Erythroblast (primary cell): ENCODE measurements around the gene RARA.

Source experiments
- DNase-seq, 2 experiments: peaks; one replicate each; lab custom pipeline; 2025; lab: John Stamatoyannopoulos, UW
- GATA1 ChIP-seq: IDR thresholded peaks from 2 replicates; pipeline ENCODE4 v1.6.1; 2011; ENCODE audit warnings: low read depth, mild to moderate bottlenecking, control low read depth, low read length, moderate library complexity
- POLR2A ChIP-seq: IDR thresholded peaks from 2 replicates; pipeline ENCODE4 v1.6.1; 2011; ENCODE audit warnings: mild to moderate bottlenecking, low read length

RARA gene

DNA sequence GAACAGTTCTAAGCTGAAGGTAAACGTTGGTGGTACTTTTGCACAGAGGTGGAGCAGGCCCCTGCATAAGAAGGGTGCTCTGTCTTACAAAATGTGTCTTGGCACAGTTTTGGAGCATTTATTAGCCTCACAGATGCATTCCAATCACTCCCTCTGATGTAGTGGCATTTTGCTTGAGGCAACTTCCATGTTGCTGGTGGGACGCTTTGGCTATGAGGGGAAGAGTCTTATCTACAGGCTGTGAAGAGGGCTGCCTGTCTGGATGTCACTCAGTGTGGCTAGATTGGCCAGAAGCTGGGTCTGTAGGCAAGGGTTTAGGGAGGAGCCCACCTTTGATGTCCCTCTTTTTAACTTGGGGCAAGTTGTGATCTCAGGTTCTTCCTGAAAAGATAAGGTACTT is 2.6 kb upstream of the RARA start:
- peak; percentile 15 for TF ChIP-seq POLR2A
- no peak for TF ChIP-seq GATA1
- DNase-seq: peak; percentile 39 to 40

DNA sequence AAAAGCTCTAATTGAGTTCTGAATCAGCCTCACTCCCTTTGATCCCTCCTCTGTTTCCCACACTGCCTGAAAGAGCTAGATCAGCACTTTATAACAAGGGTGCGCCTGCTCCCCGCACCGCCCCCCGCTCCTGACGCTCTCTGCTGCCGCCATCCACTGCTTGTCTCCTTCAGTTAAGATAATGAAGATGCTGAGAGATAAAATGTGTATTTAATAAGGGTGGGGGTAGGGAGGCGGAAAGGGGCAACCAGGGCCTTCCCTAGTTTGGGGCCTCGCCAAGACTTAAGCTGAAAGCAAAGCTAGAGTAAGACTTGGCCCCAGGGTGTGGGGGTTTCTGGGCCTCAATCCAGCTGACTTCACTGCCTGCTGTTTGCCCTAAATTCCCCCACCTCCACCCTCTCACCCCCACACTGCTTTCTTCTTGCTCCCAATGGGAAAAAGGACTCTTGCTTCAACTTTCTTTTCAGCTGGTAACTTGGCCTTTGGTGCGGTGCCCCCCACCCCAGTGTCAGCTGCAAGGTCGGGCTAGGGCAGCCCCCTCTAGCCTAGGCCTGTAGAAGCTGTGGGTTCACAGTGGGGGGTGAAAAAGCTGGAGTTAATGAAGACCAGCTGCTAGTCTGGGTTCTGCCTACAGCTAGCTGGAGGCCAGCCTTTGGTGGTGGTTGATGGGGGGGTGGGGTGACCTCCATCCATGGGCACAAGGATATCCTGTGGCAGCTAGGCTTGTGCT is 1.8 kb upstream of the RARA start:
- TF ChIP-seq GATA1: no peak
- no peak for TF ChIP-seq POLR2A
- DNase-seq: peak; percentile 56 to 74

DNA sequence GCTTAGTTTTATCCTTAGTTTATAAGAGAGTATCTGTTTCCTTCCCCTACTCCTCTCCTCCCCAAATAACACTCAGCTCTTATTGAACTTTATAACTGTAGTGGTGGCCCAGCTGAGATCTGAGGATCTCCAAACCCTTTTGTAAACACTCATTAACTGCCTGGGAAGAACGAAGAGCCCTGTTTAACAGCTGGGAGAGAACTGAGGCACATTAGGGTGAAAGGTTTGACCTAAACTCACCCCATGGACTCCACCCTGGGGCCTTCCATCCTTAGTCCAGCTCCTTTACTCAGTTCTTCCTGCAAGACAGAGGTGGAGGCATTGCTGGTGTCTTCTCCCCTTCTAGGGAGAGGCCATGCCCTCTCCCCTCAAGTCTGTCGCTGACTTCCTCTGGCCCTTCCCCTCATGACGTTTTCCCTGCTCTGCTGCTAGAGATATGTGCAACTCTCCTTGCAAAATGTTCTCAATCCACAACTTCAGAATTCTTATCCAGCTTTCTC is 1.2 kb upstream of the RARA start:
- TF ChIP-seq POLR2A (no peak), GATA1 (no peak)

DNA sequence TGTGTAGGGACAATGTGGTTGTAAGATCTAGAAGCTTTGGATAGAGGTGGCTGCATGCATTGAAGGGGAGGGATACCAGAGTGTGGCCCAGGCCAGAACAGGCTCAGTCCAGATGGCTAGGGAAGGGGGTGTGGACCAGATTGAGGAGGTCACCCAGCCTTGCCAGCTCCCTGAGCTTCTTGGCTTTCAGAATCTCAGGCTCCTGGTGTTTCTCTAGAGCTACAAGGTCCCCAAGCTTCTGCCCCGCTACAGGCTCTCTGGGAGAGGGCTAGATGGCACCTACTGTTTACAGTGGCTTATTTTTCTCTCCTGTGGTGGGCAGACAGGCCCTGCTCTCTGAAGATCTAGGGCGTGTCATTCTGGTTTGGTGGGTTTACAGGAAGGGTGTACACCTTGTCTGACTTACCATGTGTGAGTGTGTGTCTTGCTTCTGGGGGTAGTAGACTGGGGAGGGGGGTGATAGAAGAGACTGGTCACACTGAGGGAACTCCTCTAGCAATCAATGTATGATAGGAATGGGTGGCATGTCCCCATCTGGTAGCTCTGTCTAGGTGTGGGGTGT is 1.1 kb downstream of the RARA start:
- DNase-seq: no peak
- TF ChIP-seq POLR2A (no peak), GATA1 (no peak)

More for the DNA sequence above, 1.2 kb upstream of the RARA start:
- peak; percentile 51 to 54 for DNase-seq

DNA sequence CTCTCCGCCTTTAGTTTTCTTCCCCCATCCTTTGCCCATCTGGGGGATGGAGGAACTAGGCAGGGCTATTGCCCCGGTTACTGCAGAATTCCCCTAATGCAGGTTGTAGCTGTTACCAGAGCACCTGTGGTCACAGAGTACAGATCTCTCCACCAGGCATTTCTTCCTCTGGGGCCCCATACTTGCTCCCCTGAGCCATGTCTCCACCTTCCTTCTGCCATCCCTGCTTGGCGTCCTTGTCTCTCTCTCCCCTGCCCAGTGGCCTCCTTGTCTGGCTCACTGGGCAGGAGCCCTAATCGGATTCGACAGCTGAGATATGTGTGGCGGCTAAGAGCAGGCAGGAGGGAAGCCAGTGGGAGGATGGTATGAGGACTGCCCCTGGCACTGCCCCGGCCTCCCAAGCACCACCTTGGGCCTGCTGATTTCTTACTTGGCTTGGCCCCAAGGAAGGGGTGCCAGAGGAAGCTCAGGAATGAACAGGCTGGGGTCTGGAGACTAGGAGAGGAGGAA is 2.0 kb downstream of the RARA start:
- TF ChIP-seq POLR2A: no peak
- TF ChIP-seq GATA1: no peak
- no peak for DNase-seq

DNA sequence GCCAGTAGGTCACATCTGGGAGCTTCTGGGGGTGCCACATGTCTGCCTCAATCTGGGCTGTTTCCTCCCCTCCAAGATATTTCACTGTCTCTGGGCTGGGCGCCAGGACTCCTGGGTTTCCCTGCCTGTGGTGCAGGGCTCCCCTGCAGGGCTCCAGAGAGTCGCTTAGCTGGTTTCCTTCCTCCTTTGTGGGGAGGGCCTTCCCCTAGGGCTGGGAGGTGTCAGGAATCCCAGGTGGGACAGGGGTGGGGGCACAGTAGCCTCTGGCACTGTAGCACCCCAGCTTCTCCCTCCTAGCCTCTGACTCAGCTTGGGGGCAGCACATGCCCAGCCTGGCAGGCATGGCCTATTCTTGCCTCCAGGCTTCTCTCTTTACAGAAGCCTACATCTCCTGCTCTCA is 2.6 kb downstream of the RARA start:
- TF ChIP-seq GATA1: no peak
- no peak for TF ChIP-seq POLR2A
- peak in 1 of 2 experiments; percentile 20 for DNase-seq

DNA sequence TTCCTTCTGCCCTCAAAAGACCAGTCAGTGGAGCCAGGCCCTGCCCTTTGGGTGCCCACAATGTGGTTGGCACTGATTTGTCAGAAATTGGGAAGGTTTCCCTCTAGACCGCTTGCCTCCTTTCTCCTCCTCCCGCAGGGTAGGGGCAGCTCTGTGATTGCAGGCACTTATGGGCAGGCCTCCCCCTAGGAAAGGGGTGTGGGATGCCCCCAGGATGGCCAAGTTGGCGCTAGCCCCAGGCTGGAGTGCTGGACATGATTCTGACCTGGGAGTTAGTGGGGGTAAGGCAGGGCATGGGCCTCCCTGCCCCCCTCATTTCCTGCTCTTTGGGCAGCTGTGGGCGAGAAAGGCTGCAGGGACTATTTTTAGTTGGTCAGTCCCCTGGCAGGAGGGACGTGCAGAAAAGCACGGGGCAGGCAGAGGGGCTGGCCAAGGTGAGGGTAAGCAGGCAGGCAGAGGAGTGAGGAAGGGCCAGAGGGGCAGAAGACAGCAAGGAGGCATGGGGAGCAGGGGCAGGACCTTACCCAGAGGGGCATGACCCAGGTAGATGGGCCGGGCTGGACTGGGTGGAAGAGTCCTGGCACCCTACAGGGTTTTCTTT is 3.3 kb downstream of the RARA start:
- DNase-seq: no peak
- no peak for TF ChIP-seq POLR2A
- no peak for TF ChIP-seq GATA1

DNA sequence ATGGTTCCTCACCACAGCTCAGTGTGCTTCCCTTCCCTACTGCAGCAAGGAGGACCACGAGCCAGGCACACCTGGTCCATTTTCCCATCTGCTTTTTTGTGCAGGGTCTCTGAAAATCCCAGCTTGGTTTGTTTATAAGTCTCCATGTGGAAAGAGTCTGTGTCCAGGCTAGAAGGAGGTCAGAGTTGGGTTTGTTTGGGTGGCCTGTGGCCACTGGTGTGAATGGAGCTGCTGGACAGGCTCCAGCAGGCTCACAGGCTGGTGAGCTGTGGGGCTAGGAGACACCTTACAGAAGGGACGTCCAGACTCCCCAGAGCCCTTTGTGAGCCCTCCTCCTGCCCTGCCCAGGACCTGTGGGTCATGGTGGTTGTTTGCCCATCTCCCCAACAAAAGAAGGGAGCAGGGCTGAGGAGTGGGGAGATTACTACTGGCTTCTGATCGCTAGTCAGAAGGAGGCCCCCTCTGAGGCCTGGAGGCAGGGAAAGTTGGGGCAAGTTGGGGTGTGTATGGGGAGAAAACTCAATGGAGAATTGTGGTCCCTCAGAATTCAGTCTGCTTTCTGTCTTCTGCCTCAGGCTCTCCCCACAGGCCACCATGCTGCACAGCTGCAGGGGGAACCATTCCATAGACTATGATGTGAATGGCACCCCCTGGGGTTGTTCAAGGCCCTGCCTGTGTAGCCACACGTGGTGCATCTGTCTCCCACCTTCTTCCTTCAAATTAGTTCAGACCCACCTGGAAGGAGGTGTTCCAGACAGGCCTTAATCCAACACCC is 4.1 kb downstream of the RARA start:
- TF ChIP-seq GATA1: no peak
- no peak for TF ChIP-seq POLR2A

DNA sequence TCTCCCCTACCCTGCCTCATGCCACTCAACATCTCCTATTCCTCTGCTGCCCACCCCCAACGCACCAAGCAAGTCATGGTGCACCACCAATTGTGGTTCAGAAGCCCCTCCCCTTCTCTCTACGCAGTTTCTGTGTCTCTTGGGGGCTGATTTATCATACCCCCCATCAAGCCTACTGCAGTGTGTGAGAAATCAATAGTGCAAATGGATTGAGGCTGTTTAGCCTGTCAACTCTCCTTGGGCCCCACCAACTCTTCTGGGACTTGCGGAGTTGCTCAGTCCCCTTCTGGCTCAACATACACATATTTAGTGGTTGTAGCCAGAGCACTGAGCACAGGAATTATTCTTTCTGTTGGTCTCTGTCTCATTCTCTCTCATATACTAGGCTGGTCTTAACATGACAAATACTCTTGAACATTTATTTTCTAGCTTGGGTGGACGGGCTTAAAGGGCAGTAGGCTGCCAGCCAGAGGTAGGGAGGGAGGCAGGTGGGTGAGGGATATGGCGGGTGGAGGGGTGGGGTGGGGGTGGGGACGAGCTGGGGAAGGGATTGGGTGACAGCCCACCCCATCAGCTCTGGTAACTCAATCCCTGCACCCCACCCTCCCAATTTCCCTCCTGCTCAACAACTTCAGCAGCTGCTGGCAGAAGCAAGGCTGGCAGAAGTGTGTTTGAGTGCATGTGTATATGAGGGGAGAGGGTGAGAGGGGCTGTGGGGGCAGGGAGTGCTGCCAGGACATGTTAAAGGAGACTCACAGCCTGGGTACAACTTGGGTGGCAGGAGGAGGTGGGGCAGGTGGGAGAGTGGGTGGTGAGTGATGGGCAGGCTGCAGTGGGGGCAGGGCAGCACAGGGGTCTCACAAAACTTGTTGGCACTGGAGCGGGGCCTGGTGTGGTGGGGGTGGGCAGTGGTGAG is 4.9 kb downstream of the RARA start:
- TF ChIP-seq POLR2A (no peak), GATA1 (no peak)
- DNase-seq: no peak

More for the DNA sequence above, 4.1 kb downstream of the RARA start:
- no peak for DNase-seq

DNA sequence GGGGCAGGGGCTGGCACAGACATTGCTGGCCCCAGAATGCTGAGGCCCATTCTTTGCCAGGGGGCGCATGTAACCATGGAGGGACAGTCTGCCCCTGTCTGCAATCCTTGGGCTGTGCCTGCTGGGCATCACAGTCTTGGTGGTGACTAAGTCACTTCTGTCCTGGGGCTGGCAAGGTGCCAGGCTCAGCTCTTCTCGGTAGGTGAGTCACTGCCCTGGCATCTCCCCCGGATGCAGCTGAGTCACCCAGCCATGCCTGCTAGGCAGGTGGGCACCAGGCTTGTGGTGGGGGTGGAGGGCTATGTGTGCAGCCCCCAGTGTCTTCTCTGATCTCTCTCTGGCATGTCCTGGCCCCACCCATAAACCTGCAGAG is 5.6 kb downstream of the RARA start:
- TF ChIP-seq GATA1 (no peak), POLR2A (no peak)
- DNase-seq: peak; percentile 74 to 87

DNA sequence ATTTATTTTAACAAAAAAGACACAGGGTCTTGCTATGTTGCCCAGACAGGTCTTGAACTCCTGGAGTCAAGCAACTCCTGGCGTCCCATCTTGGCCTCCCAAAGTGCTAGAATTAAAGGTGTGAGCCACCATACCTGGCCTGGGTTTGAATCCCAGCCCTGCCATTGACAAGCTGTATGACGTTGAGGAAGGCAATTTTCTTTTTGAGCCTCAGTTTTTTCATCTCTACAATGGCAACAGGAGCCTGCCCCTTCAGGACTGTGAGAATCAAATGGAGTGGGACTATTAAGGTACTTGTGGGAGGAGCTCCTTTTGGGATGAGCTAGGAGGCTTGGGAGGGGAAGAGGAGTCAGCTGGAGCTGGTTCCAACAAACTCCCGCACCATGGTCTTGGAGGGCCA is 6.2 kb downstream of the RARA start:
- no peak for DNase-seq
- no peak for TF ChIP-seq POLR2A
- no peak for TF ChIP-seq GATA1

DNA sequence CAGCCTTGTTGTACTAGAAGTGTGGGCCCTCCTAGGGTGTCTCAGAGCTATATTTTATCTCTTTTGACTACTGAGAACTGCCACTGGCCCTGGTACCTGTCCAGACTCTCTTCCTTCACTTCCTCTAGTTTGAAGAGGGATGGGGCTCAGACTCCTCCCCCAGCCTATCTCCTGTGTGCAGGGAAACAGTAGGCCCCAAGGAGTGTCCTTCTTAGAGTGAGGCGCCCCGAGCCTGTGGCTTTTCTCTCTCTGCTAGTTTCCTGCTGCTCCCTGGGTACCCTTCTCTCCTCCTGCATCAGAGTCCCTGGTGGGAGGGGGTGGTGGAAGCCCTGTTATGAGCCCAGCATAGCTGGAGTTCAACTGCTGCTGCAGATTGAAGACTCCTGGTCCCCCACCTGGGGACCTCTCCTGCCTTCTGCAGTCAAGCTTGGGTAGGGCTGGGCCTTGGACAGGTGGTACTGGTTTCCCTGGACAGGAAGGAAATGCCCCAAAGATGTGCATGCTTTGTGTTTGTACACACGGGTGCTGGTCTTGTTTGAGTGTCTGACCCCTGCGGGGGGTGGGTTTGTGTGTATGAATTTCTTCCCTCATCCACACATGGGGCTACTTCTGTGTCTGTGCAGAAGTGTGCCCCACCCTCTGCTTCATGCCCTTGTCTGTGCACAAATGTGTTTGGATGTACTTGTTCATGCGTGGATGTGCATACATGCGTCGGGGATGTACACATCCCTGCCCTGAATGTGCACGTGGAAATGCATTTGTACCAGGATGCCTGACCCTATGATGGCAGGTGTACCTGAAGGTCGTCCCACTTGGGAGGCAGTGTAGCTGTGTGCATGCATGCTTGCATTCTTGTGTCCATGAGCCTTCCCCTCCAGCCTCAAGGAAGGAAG is 6.9 kb downstream of the RARA start:
- TF ChIP-seq POLR2A: no peak
- no peak for TF ChIP-seq GATA1
- DNase-seq: peak; percentile 58 to 65
